ENCODE data around the gene CCDC146.
A peak's percentile ranks its signal among the peaks of the same experiment; 100 is the strongest.
"Not testable (repeated sequence)": the region's sequence is repeated elsewhere in the genome, so short reads cannot be mapped to it uniquely, and the experiment has no call there.

The CCDC146 gene

GRCh38 chr7:77155601-77156377, 33.4 kb downstream of the CCDC146 start:
- DNase-seq: not testable (repeated sequence)

- DNase-seq: not testable (repeated sequence)
Observed at GRCh38 chr7:77157034-77157433, 34.6 kb downstream of the CCDC146 start.

GRCh38 chr7:77157446-77157845, 35.0 kb downstream of the CCDC146 start:
- DNase-seq: no peak

GRCh38 chr7:77171073-77171472, 48.7 kb downstream of the CCDC146 start:
- peak; percentile 44 for DNase-seq

- DNase-seq: not testable (repeated sequence)
Observed at GRCh38 chr7:77172437-77173172, 50.2 kb downstream of the CCDC146 start.

GRCh38 chr7:77174418-77174817, 52.0 kb downstream of the CCDC146 start:
- DNase-seq: not testable (repeated sequence)

- DNase-seq: not testable (repeated sequence)
Observed at GRCh38 chr7:77175274-77175800, 52.9 kb downstream of the CCDC146 start.

- not testable (repeated sequence) for DNase-seq
Observed at GRCh38 chr7:77177321-77177904, 55.0 kb downstream of the CCDC146 start.

GRCh38 chr7:77178024-77178423, 55.6 kb downstream of the CCDC146 start:
- not testable (repeated sequence) for DNase-seq

GRCh38 chr7:77181015-77181595, 58.7 kb downstream of the CCDC146 start:
- DNase-seq: peak; percentile 77

GRCh38 chr7:77181734-77182133, 59.3 kb downstream of the CCDC146 start:
- no peak for DNase-seq

GRCh38 chr7:77182261-77182660, 59.8 kb downstream of the CCDC146 start:
- no peak for DNase-seq

- DNase-seq: no peak
Observed at GRCh38 chr7:77184463-77184862, 62.0 kb downstream of the CCDC146 start.

- DNase-seq: no peak
Observed at GRCh38 chr7:77184990-77185389, 62.6 kb downstream of the CCDC146 start.

GRCh38 chr7:77185866-77186265, 63.5 kb downstream of the CCDC146 start:
- no peak for DNase-seq

GRCh38 chr7:77188731-77189437, 66.5 kb downstream of the CCDC146 start:
- peak; percentile 93 for DNase-seq

GRCh38 chr7:77197141-77197540, 74.7 kb downstream of the CCDC146 start:
- no peak for DNase-seq

- no peak for DNase-seq
Observed at GRCh38 chr7:77199013-77199966, 76.9 kb downstream of the CCDC146 start, which contains the start of gene FGL2. Gene FGL2, minus strand, starts transcription at chr7:77199819. Its CDS starts 26 bp downstream, at chr7:77199793.

GRCh38 chr7:77200542-77200941, 78.1 kb downstream of the CCDC146 start:
- DNase-seq: peak; percentile 30

GRCh38 chr7:77202481-77202976, 80.1 kb downstream of the CCDC146 start:
- peak; percentile 54 for DNase-seq

GRCh38 chr7:77205706-77206105, 83.3 kb downstream of the CCDC146 start:
- DNase-seq: no peak

All from OCI-M1 (cell line).